DOHH2 (cell line): ENCODE data around the gene PLCB3.

Experiments used
- CTCF ChIP-seq: fragments of 200-600 bp; sonication (generic); IDR thresholded peaks from one replicate; pipeline ENCODE4 v1.5.1; 2014; ENCODE audit warnings: antibody characterized with exemption, mild to moderate bottlenecking, low read depth, low read length; ENCODE audit not compliant: poor library complexity, severe bottlenecking
- EZH2phosphoT487 ChIP-seq: fragments of 200-600 bp; sonication (generic); IDR thresholded peaks from 2 replicates; pipeline ENCODE4 v1.6.1; 2017; ENCODE audit warnings: borderline replicate concordance, mild to moderate bottlenecking, antibody characterized with exemption, low read length, moderate library complexity, mixed read lengths

- TF ChIP-seq CTCF = peak; percentile 9
- no peak for TF ChIP-seq EZH2phosphoT487
Observed at GRCh38 chr11:64245797-64246620, 5.3 kb upstream of the PLCB3 start.
